ENCODE results near the gene SESN1. TPM values are rescaled to one million over a fixed set of nuclear protein-coding genes. Genes with fewer than 3 reads are reported as not detected.

SESN1 gene
- polyA plus RNA-seq, 1 donor (not counting 4 experiments of a cell fraction or from before 2014, with no cell fraction given) = 21.4 TPM

DNA sequence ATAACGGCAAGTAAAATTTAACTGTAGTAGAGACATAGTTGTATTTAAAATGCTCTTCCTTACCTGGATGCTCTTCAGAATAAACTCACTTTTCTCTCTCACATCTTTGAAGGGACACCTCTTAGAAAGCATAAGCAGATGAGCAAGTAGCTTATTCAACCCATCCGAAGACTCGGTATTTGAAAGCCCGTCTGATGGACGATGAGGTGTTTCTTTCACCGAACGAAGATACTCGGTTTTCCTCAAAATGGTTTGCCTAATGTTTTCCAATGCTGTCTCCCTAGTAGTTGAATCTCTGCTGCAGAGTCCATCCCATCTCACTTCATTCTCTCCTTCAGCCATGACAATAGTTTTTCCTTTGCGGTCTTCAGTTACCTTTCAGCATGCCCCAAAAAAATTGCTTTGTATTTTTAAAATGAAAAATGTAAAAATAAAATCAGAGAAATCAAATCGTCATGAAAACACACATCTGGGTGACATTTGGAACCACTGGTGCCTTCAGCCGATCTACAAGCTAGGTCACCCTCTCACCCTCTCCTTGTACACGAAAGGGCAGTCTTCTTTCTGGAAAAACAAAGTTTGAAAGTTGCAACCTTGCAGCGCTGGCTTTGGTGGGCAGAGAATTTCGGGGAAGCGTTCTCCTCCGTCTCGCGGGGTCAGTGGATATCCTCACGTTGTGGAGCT lies 772 bp downstream of the SESN1 start:
- H3K79me2 ChIP-seq (ENCODE audit: control insufficient read depth, insufficient read depth, low read length) = peaks cover 14% of the 10 kb centered on the region
- no peaks in the 10 kb centered on the region for H3K27me3 ChIP-seq (ENCODE audit: control insufficient read depth, extremely low read depth, insufficient read depth, low read length)
- peak overlapping the region; percentile 92 for H3K27ac ChIP-seq (ENCODE audit: control insufficient read depth, insufficient read depth, low read length)
- no peaks in the 10 kb centered on the region for H4K20me1 ChIP-seq (ENCODE audit: control insufficient read depth, extremely low read depth, insufficient read depth, low read length)
- H2AFZ ChIP-seq (ENCODE audit: control insufficient read depth, low read length) = peak overlapping the region; percentile 89
- peak overlapping the region; percentile 86 for H3K9ac ChIP-seq (ENCODE audit: control insufficient read depth, extremely low read depth, insufficient read depth, low read length)
- no peak for FAIRE-seq
- H3K4me2 ChIP-seq (ENCODE audit: control insufficient read depth, extremely low read depth, insufficient read depth, low read depth, low read length) = peak overlapping the region; percentile 92
- no peaks in the 10 kb centered on the region for H3K9me1 ChIP-seq (ENCODE audit: control insufficient read depth, extremely low read depth, insufficient read depth, low read length)
- H3K4me3 ChIP-seq (ENCODE audit: control insufficient read depth in 2 of 3, extremely low read depth in 1 of 3, insufficient read depth in 2 of 3, low read depth in 1 of 3, low read length in 3 of 3) = peak overlapping the region; percentile 58 to 93 (median 77)
- no peak for DNase-seq (ENCODE audit: low read depth, low spot score)
- H3K9me3 ChIP-seq (ENCODE audit: control insufficient read depth, low read depth, low read length) = no peaks in the 10 kb centered on the region
- dilution Hi-C loops (cut with MboI; ENCODE audit: extremely low pct_ligation_motif_present, low sequenced_read_pairs) = no loop called here
- H3K4me1 ChIP-seq (ENCODE audit: control insufficient read depth, extremely low read depth, insufficient read depth, low read length) = peaks cover 9% of the 10 kb centered on the region
- no peak for TF ChIP-seq EZH2 (IDR thresholded peaks at IDR 0.05; ENCODE audit: low read length)
- TF ChIP-seq CTCF (optimal IDR thresholded peaks at IDR 0.05 in 1 of 3, IDR thresholded peaks at IDR 0.05 in 1 of 3, conservative IDR thresholded peaks at IDR 0.05 in 1 of 3; ENCODE audit: extremely low read depth in 1 of 3, insufficient read depth in 2 of 3, low read length in 3 of 3) = no peak
- no peaks in the 10 kb centered on the region for H3K36me3 ChIP-seq (ENCODE audit: control insufficient read depth in 2 of 2, extremely low read depth in 1 of 2, insufficient read depth in 2 of 2, low read length in 2 of 2)

DNA sequence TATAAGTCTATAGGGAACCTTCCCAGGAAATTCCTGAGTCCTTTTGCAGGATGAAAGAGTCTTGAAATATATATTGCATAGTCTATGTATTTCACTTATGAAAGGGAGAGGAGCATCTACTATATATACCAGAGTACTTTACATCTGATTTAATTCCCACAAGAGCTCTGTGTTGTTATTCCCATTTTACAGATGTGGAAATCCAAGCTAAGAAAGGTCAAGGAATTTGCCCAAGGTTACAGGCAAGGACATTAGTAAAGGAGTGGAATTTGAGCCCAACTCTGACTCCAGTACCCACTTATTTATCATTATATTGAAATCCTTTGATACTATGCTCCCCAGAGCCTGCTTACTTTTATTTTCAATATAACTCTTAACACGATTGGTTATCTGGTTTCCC lies 2.6 kb downstream of the SESN1 start:
- no peak overlapping the region for H3K9ac ChIP-seq (ENCODE audit: control insufficient read depth, extremely low read depth, insufficient read depth, low read length)
- TF ChIP-seq CTCF (optimal IDR thresholded peaks at IDR 0.05 in 1 of 3, IDR thresholded peaks at IDR 0.05 in 1 of 3, conservative IDR thresholded peaks at IDR 0.05 in 1 of 3; ENCODE audit: extremely low read depth in 1 of 3, insufficient read depth in 2 of 3, low read length in 3 of 3) = no peak
- no peak for TF ChIP-seq EZH2 (IDR thresholded peaks at IDR 0.05; ENCODE audit: low read length)
- dilution Hi-C loops (cut with MboI; ENCODE audit: extremely low pct_ligation_motif_present, low sequenced_read_pairs) = no loop called here
- peak overlapping the region; percentile 92 for H3K4me2 ChIP-seq (ENCODE audit: control insufficient read depth, extremely low read depth, insufficient read depth, low read depth, low read length)
- H3K27ac ChIP-seq (ENCODE audit: control insufficient read depth, insufficient read depth, low read length) = no peak overlapping the region
- H3K79me2 ChIP-seq (ENCODE audit: control insufficient read depth, insufficient read depth, low read length) = peaks cover 10% of the 10 kb centered on the region
- no peak overlapping the region for H2AFZ ChIP-seq (ENCODE audit: control insufficient read depth, low read length)
- no peaks in the 10 kb centered on the region for H3K27me3 ChIP-seq (ENCODE audit: control insufficient read depth, extremely low read depth, insufficient read depth, low read length)
- H3K36me3 ChIP-seq (ENCODE audit: control insufficient read depth in 2 of 2, extremely low read depth in 1 of 2, insufficient read depth in 2 of 2, low read length in 2 of 2) = no peaks in the 10 kb centered on the region
- peaks cover 9% of the 10 kb centered on the region for H3K4me1 ChIP-seq (ENCODE audit: control insufficient read depth, extremely low read depth, insufficient read depth, low read length)
- H3K9me3 ChIP-seq (ENCODE audit: control insufficient read depth, low read depth, low read length) = no peaks in the 10 kb centered on the region
- FAIRE-seq (no peak), DNase-seq (ENCODE audit: low read depth, low spot score) (no peak)
- no peaks in the 10 kb centered on the region for H4K20me1 ChIP-seq (ENCODE audit: control insufficient read depth, extremely low read depth, insufficient read depth, low read length)
- peak overlapping the region in 1 of 3 experiments; percentile 77 for H3K4me3 ChIP-seq (ENCODE audit: control insufficient read depth in 2 of 3, extremely low read depth in 1 of 3, insufficient read depth in 2 of 3, low read depth in 1 of 3, low read length in 3 of 3)
- H3K9me1 ChIP-seq (ENCODE audit: control insufficient read depth, extremely low read depth, insufficient read depth, low read length) = no peaks in the 10 kb centered on the region

Data from keratinocyte (primary cell).